Left lung (tissue), 10 donors: ENCODE data around the gene MYRF. TPM values are rescaled to one million over a fixed set of nuclear protein-coding genes. Genes with fewer than 3 reads are reported as not detected.
A peak's percentile ranks its signal among the peaks of the same experiment; 100 is the strongest.

Experiments
- ATAC-seq: fragments of 200-7000 bp; cut with Tn5 transposase; one replicate; pipeline ENCODE4 v1.9.1; 2020; ENCODE audit warnings: moderate library complexity
- DNase-seq, 4 donors: peaks; one replicate each; pipeline ENCODE4 v3.0.0-alpha.2; 2013 to 2020
- H3K27ac ChIP-seq, 2 donors: fragments of 200-600 bp; sonication (generic) in 1 of 2; one replicate each; pipeline versions ENCODE4 v1.5.0 to v1.8.0; 2020 to 2021
- H3K27me3 ChIP-seq, 2 donors: fragments of 200-600 bp; sonication (generic) in 1 of 2; one replicate each; pipeline versions ENCODE4 v1.5.0 to v1.8.0; 2020 to 2021
- H3K36me3 ChIP-seq, 2 donors: fragments of 200-600 bp; sonication (generic) in 1 of 2; one replicate each; pipeline versions ENCODE4 v1.5.0 to v1.8.0; 2020 to 2021
- H3K4me1 ChIP-seq, 2 donors: fragments of 200-600 bp; one replicate each; pipeline ENCODE4 v1.8.0; 2021
- H3K4me3 ChIP-seq, 2 donors: fragments of 200-600 bp; sonication (generic) in 1 of 2; one replicate each; pipeline versions ENCODE4 v1.5.0 to v1.8.0; 2020 to 2021; ENCODE audit warnings: mild to moderate bottlenecking in 1 of 2
- H3K9me3 ChIP-seq, 2 donors: fragments of 200-600 bp; sonication (generic) in 1 of 2; one replicate each; pipeline versions ENCODE4 v1.5.0 to v1.8.0; 2020 to 2021
- intact Hi-C, 2 donors: fragments of 100-400 bp; cut with DNase I; formaldehyde crosslinking; loops; one replicate each; pipeline versions ENCODE4 v1.11.2 to v1.14.2; 2022
- polyA plus RNA-seq, 6 donors: library from polyadenylated mRNA; unstranded; fragments of 120-200 nt; gene quantifications; one replicate each; pipeline ENCODE4 v1.2.1, GENCODE V29; 2013; ENCODE audit not compliant: insufficient read length in 6 of 6
- total RNA-seq, 2 donors: library from RNA; stranded (reverse); fragmentation: NEBNext Ultra II Directional; extraction: Animal tissue kit (Norgen Biotek cat#: 25700); gene quantifications; one replicate each; pipeline ENCODE4 v1.2.1, GENCODE V29; 2021
- TF ChIP-seq, protein P1 (sequence below), 2 donors: fragments of 200-600 bp; sonication (generic) in 1 of 2; IDR thresholded peaks; one replicate each; pipeline versions ENCODE4 v1.5.0 to v1.8.0; 2021; ENCODE audit warnings: antibody characterized with exemption in 2 of 2
- donor health status: DM: no; HTN: yes; CAD: no.
- donor health status: DM: no; HTN: no; CAD: no.

MYRF gene
- total and polyA plus RNA-seq, 8 donors: 15.4 to 37.2 (median 29.9) TPM

DNA sequence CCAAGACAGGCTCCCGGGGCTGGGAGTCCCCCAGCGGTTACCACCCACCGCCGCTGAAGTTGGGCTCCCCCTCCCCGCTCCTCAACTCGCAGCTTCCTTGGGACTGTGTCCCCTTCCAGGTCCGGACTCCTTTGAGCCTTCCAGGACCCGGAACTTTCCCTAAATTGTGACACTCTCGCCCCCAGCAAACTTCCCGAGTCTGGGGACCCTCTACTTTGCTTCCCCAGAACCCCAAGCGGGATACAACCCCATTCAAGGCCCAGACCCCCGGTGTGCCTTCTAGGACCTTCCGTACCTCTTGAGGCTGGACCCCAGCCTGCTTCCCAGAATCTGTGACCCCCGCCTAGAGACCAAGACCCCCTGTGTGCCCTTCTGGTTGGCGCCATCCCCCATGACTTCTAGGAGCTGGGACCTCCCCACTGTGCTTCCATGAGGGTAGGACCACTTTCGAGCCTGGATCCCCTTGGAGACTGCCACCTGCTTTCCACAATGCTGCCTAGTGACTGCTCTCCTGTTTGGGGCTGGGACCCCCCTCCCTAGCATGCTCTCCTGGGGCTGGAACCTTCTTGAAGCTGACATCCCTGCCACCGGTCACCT, 587 bp downstream of the MYRF start:
- no peaks in the 10 kb centered on the region for H3K36me3 ChIP-seq
- no peak for ATAC-seq
- no peak for DNase-seq
- H3K4me3 ChIP-seq: peak overlapping the region; percentile 27 to 34
- H3K9me3 ChIP-seq: no peaks in the 10 kb centered on the region
- H3K4me1 ChIP-seq: peaks cover 3 to 13% of the 10 kb centered on the region in 2 donors
- peaks cover 0 to 44% of the 10 kb centered on the region in 2 donors for H3K27me3 ChIP-seq
- no peak overlapping the region for H3K27ac ChIP-seq
- TF ChIP-seq, protein P1, sequence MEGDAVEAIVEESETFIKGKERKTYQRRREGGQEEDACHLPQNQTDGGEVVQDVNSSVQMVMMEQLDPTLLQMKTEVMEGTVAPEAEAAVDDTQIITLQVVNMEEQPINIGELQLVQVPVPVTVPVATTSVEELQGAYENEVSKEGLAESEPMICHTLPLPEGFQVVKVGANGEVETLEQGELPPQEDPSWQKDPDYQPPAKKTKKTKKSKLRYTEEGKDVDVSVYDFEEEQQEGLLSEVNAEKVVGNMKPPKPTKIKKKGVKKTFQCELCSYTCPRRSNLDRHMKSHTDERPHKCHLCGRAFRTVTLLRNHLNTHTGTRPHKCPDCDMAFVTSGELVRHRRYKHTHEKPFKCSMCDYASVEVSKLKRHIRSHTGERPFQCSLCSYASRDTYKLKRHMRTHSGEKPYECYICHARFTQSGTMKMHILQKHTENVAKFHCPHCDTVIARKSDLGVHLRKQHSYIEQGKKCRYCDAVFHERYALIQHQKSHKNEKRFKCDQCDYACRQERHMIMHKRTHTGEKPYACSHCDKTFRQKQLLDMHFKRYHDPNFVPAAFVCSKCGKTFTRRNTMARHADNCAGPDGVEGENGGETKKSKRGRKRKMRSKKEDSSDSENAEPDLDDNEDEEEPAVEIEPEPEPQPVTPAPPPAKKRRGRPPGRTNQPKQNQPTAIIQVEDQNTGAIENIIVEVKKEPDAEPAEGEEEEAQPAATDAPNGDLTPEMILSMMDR (IDR thresholded peaks at IDR 0.05): no peak
- intact Hi-C loops: no loop called here

GRCh38 chr11:61753672-61754071, 1.2 kb downstream of the MYRF start:
- Histone ChIP-seq H3K36me3 (no peaks in the 10 kb centered on the region), H3K4me1 (peaks cover 3 to 12% of the 10 kb centered on the region in 2 donors), H3K27ac (no peak overlapping the region), H3K27me3 (peaks cover 0 to 44% of the 10 kb centered on the region in 2 donors), H3K9me3 (no peaks in the 10 kb centered on the region), H3K4me3 (peak overlapping the region in 1 of 2 donors; percentile 34)
- TF ChIP-seq, protein P1 (IDR thresholded peaks at IDR 0.05): no peak
- ATAC-seq (no peak), DNase-seq (no peak)
- intact Hi-C loops: no loop called here

DNA sequence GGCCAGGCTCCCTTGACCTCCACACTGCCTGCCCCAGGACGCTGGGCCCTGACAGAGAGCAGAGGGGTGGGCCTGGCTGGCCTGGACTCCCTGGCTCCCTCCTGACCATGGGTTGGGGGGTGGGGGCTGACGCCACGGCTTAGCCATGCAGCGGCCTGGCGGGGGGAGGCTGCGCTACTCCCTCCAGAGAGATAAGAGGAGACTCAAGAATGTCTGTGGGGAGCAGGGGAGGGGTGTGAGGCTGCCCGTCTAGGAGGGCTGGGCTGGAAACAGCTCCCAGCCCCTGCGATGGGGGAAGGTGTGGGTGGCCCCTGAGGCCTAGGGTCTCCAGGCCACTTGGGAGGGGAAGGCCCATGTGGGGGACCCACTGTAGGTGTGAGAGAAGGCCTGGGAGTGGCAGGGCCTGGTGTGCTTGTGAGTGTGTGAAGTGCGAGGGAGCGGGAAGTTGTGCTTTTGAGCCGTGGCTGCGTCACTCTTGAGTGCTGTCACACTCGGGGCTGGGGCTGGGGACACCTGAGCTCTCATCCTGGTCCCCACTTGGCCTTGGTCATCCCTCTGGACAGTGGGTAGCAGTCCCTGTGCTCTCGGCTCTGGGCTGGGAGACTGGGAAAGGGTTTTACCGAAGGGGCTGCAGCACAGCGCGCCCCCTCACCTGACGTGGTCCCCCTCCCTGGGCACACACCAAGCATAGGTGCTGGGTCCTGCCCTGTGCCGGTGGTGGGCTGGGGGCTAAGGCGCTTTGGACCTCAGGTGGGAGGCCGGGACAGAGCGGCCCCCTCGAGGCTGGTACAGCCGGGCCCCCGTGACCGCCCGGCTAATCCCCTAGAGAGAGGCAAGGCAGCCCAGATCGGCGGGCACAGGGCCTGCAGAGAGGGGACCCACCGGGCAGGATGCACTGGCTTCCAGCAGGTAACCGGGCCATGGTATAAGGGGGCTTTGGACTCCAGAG, 2.4 kb downstream of the MYRF start:
- H3K4me1 ChIP-seq: peaks cover 3 to 12% of the 10 kb centered on the region in 2 donors
- peak overlapping the region in 1 of 2 donors; percentile 1 for H3K4me3 ChIP-seq
- no peaks in the 10 kb centered on the region for H3K36me3 ChIP-seq
- H3K27ac ChIP-seq: no peak overlapping the region
- TF ChIP-seq, protein P1 (IDR thresholded peaks at IDR 0.05): no peak
- ATAC-seq (peak; percentile 36), DNase-seq (peak in 2 of 4 donors; percentile 51 to 81)
- intact Hi-C loops: no loop called here
- H3K9me3 ChIP-seq: no peaks in the 10 kb centered on the region
- H3K27me3 ChIP-seq: peaks cover 0 to 41% of the 10 kb centered on the region in 2 donors

- Histone ChIP-seq H3K36me3 (no peaks in the 10 kb centered on the region), H3K9me3 (no peaks in the 10 kb centered on the region), H3K27ac (no peak overlapping the region), H3K4me1 (peaks cover 3 to 12% of the 10 kb centered on the region in 2 donors), H3K4me3 (no peak overlapping the region), H3K27me3 (peaks cover 0 to 29% of the 10 kb centered on the region in 2 donors)
- intact Hi-C loops: no loop called here
- TF ChIP-seq, protein P1 (IDR thresholded peaks at IDR 0.05): no peak
- no peak for DNase-seq
- ATAC-seq: no peak
Observed at GRCh38 chr11:61756147-61756451, 3.7 kb downstream of the MYRF start.
